ENCODE data around the gene TCEANC2. TPM values are rescaled to one million over a fixed set of nuclear protein-coding genes. Genes with fewer than 3 reads are reported as not detected.
"Not testable (repeated sequence)": the region's sequence is repeated elsewhere in the genome, so short reads cannot be mapped to it uniquely, and the experiment has no call there.

TCEANC2 gene
- polyA plus RNA-seq, 4 donors, result 8.2 to 9.6 (median 8.6) TPM

DNA sequence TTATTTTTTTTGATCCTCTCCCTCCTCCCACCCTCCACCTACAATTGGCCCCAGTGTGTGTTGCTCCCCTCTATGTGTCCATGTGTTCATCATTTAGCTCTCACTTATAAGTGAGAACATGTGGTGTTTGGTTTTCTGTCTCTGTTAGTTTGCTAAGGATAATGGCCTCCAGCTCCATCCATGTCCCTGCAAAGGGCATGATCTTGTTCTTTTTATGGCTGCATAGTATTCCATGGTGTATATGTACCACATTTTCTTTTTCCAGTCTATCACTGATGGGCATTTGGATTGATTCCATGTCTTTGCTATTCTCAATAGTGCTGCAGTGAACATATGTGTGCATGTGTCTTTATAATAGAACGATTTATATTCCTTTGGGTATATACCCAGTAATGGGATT, 28.6 kb upstream of the TCEANC2 start:
- DNase-seq (ENCODE audit: low read depth in 4 of 4, low spot score in 2 of 4), result not testable (repeated sequence)

DNA sequence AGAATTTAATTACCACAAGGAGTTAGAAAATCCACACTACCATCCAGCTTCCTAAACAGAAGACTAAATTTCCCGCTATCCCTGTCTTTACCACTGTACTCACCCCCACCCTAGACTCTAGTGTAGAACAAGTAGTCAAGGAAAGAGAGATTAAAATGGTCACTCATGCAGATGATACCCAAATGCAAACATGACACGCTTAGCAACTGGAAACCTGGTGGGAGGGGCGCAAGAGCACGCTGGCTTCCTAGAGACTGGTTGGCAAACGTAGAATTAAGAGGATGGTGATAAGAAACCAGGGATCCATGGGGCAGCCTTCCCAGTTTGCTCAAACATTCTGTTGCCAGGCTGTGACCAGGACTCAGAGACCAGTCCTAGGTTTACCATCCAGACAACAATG, 25.6 kb upstream of the TCEANC2 start:
- DNase-seq (ENCODE audit: low read depth in 4 of 4, low spot score in 2 of 4), result no peak

DNA sequence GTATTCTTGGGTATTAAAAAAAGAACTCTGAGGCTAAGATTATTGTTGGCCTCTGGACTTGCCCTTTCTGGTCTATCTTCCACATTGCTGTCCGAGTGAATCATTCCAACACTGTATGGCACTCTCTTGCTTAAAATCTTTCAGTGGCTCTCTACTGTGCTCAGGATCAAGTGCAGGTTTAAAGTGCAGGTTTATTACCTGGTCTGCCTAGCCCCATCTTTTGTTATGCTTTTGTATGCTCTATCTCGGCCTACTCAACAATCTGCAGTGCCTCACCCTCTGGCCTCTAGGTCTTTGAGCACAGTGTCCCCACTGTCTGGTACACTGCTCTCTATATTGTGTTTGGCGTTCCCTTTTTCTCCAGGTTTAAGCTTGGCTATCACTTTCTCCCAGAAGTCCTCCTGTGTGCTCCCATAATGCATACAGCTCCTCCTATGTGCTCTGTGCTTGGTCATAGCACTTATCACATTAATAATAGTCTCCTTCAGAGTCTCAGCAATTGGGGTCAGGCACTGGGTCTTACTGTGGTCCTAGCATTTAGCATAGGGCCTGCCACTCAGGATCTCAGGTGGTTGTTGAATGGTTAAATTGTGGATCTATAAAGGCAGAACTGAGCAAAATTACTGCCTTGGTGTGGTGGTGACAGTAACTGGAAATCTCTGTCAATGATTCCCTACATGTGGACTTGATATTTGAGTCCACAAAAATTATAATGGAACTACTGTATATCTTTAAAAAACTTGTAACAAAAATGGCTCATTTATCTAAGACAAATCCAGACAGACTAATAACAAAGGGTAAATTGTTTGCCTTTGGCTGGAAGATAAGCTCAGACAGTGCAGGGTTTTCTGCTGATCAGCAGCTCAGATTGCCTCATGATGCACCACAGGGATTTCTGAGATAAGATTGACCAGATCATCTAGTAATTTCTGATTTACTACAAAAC, 24.8 kb upstream of the TCEANC2 start:
- DNase-seq (ENCODE audit: low read depth in 4 of 4, low spot score in 2 of 4), result no peak

DNA sequence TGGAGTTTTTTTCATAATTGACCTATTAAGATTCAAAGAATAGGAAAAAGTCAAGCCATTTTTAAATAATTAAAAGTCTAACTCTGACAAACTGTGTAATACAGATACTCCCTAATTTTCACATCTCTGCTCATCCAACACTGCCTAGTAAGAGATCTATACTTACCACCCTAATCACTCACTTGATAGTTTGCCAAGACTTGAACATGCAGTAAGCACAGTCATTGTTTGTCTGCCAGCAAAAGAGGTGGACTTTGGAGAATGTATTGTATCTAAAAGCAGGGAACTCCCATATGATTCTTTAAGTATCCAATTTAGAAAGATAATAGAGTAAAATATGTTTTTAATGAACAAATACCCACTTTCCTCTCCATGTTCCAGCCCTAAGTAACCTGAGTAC, 15.9 kb upstream of the TCEANC2 start:
- no peak for DNase-seq (ENCODE audit: low read depth in 4 of 4, low spot score in 2 of 4)

DNA sequence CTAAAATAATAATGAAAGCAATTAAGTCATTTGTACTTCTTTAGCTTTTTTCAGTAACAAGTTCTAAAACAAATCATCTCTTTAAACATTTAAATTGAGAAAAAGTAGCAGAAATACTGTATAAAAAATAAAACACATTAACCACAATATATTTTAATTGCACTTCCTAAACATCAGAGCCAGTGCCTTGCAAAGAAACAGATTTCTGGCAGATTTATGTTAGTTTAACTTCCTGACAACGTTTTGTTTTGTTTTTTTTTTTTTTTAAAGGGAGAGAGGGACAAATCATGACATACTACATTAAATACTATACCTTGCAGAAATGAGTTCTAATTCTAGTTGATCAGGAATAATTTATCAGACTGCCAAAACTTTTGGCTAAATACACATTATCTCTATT, 11.6 kb upstream of the TCEANC2 start:
- no peak for DNase-seq (ENCODE audit: low read depth in 4 of 4, low spot score in 2 of 4)

- DNase-seq (ENCODE audit: low read depth in 4 of 4, low spot score in 2 of 4), result no peak
Observed at GRCh38 chr1:54045496-54045895, 7.9 kb upstream of the TCEANC2 start.

GRCh38 chr1:54046671-54047383, 6.6 kb upstream of the TCEANC2 start:
- DNase-seq (ENCODE audit: low read depth in 4 of 4, low spot score in 2 of 4), result no peak

GRCh38 chr1:54047384-54048305, 5.8 kb upstream of the TCEANC2 start:
- DNase-seq (ENCODE audit: low read depth in 4 of 4, low spot score in 2 of 4), result no peak

DNA sequence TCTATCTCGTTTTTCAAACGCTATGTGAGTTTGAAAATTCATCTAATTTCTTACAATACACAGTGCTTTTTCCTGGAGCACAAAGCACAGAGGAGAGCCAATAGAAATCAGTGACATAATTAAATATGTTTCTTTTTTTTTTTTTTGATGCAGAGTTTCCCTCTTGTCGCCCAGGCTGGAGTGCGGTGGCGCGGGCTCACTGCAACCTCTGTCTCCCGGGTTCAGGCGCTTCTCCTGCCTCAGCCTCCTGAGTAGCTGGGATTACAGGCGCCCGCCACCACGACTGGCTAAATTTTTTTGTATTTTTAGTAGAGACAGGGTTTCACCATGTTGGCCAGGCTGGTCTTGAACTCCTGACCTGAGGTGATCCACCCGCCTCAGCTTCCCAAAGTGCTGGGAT, 3.0 kb upstream of the TCEANC2 start:
- not testable (repeated sequence) for DNase-seq (ENCODE audit: low read depth in 4 of 4, low spot score in 2 of 4)

DNA sequence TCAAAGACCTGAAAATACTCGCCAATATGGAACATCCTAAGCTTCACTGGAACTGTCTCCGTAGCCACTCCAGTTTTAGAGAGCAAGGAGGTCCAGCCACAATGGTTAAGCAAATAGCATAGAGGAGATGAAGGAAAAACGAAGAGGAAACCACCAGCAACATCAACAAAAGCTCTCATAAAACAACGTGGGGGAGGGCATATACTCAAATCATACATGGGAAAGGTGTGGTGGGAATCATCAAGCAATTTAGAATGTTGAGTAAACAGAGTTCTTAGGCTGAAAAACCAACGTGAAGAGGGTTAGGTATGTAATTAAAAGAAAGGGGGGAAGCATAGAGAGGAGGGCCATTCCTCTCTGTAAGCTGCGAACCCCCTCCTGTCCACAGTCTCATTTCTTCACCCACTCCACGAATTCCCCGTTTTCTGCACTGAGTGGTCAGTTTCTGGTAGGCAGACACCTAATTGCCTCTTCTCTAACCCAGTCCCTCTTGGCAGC, 1.4 kb upstream of the TCEANC2 start:
- no peak for DNase-seq (ENCODE audit: low read depth in 4 of 4, low spot score in 2 of 4)

DNA sequence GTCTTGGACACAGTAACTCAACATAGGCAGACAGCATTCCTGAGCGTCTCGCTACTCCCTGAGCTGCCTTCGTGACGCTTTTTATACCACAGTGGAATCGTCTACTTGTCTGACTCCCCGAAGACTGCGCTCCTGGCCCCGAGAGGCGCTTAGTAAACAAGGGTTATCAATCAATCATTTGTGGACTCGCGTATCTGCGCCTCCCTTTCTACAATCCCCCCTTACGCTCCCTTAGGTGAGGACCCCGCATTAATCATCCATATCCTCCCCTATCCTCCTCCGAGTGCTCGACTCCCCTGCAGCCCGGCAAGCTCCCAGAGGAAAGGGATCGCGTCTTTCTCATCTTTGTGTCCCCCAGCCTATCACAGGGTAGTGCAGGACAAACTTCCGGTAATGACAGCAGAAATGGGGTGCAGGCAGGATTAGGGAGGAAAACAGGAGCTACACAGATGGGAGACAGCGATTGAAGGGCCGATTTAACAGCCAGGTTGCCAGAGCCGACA, 926 bp upstream of the TCEANC2 start:
- no peak for DNase-seq (ENCODE audit: low read depth in 4 of 4, low spot score in 2 of 4)

GRCh38 chr1:54053745-54054437, 483 bp downstream of the TCEANC2 start:
- DNase-seq (ENCODE audit: low read depth in 4 of 4, low spot score in 2 of 4), result no peak

GRCh38 chr1:54054438-54054749, 986 bp downstream of the TCEANC2 start:
- no peak for DNase-seq (ENCODE audit: low read depth in 4 of 4, low spot score in 2 of 4)

DNA sequence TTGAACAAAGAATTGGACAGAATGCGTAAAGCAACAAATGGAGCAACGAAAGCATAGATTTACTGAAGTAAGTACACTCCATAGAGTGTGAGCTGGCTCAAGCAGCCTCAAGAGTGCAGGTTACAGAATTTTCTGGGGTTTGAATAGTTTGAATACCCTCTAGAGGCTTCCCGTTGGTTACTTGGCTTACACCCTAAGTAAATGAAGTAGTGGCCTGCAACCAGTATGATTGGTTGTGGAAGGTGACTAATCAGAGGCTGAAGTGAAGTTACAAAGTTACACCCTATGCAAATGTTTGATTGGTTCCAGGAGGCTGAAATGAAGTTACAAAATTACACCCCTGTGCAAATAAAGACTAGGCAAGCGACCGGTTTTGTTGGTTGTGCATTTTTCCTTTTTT, 10.9 kb downstream of the TCEANC2 start:
- DNase-seq (ENCODE audit: low read depth in 4 of 4, low spot score in 2 of 4), result no peak

GRCh38 chr1:54069791-54070170, 16.4 kb downstream of the TCEANC2 start:
- no peak for DNase-seq (ENCODE audit: low read depth in 4 of 4, low spot score in 2 of 4)

GRCh38 chr1:54070171-54070837, 16.9 kb downstream of the TCEANC2 start:
- DNase-seq (ENCODE audit: low read depth in 4 of 4, low spot score in 2 of 4), result no peak

DNA sequence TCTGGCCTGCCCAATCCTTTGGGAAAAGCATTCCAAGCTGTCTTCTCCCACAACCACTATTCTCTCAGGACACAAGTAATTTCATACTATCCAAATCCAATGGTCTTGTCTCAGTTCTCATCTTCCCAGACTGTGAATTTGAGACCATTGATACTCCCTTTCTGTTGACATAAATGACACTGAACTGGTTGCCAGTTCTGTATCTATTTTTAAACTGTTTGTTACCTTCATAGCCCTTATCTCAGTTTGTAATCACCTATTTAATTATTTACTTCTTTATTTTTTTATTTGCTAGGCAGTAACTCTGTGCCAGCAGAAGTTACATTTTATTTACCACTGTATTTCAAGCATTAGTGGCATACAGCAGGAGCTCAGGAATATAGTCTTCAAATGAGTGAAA, 24.0 kb downstream of the TCEANC2 start:
- DNase-seq (ENCODE audit: low read depth in 4 of 4, low spot score in 2 of 4), result no peak

GRCh38 chr1:54080598-54081049, 27.2 kb downstream of the TCEANC2 start:
- no peak for DNase-seq (ENCODE audit: low read depth in 4 of 4, low spot score in 2 of 4)

Data from left renal cortex interstitium (tissue), 4 donors.